VCaP (cell line): ENCODE measurements around the gene PEX6.

Experiments used
- H3K27ac ChIP-seq: fragments of 450-650 bp; 2 replicates; pipeline ENCODE4 v1.5.1; 2017
- CTCF ChIP-seq: fragments of 450-650 bp; conservative IDR thresholded peaks from 2 replicates; pipeline ENCODE4 v1.5.1; 2017; ENCODE audit warnings: mild to moderate bottlenecking, moderate library complexity

PEX6 gene

GRCh38 chr6:43019152-43019551 lies 40.2 kb upstream of the PEX6 start:
- H3K27ac ChIP-seq = no peak overlapping the region
- no peak for TF ChIP-seq CTCF

- no peak overlapping the region for H3K27ac ChIP-seq
- TF ChIP-seq CTCF = no peak
Observed at GRCh38 chr6:43016943-43017334, 38.0 kb upstream of the PEX6 start.

GRCh38 chr6:43016176-43016942 lies 37.4 kb upstream of the PEX6 start:
- no peak overlapping the region for H3K27ac ChIP-seq

GRCh38 chr6:43014434-43014909 lies 35.5 kb upstream of the PEX6 start:
- no peak for TF ChIP-seq CTCF
- peak overlapping the region; percentile 69 for H3K27ac ChIP-seq

More at GRCh38 chr6:43016176-43016942, 37.4 kb upstream of the PEX6 start:
- TF ChIP-seq CTCF = no peak

GRCh38 chr6:43013843-43014433 lies 35.0 kb upstream of the PEX6 start, which contains the start of the genes KLHDC3 and MEA1:
KLHDC3 (plus strand) TSS chr6:43014249; CDS start chr6:43017193, 2,944 bp downstream.
MEA1 (minus strand) TSS chr6:43013946; CDS start chr6:43013813, 133 bp downstream.
- no peak for TF ChIP-seq CTCF

GRCh38 chr6:43013097-43013842 lies 34.3 kb upstream of the PEX6 start:
- peak overlapping the region; percentile 69 for H3K27ac ChIP-seq
- no peak for TF ChIP-seq CTCF

More at GRCh38 chr6:43013843-43014433, 35.0 kb upstream of the PEX6 start, which contains the start of the genes KLHDC3 and MEA1:
- peak within 1 kb of the TSS; percentile 69 for H3K27ac ChIP-seq

- TF ChIP-seq CTCF = no peak
- no peak overlapping the region for H3K27ac ChIP-seq
Observed at GRCh38 chr6:43012364-43012763, 33.4 kb upstream of the PEX6 start.
